ENCODE measurements around the gene TMEM38A.
"Not testable (repeated sequence)": the region's sequence is repeated elsewhere in the genome, so short reads cannot be mapped to it uniquely, and the experiment has no call there.

TMEM38A gene

GRCh38 chr19:16676101-16676798, 15.3 kb downstream of the TMEM38A start:
- DNase-seq (ENCODE audit: low read depth in 2 of 2): no peak

DNA sequence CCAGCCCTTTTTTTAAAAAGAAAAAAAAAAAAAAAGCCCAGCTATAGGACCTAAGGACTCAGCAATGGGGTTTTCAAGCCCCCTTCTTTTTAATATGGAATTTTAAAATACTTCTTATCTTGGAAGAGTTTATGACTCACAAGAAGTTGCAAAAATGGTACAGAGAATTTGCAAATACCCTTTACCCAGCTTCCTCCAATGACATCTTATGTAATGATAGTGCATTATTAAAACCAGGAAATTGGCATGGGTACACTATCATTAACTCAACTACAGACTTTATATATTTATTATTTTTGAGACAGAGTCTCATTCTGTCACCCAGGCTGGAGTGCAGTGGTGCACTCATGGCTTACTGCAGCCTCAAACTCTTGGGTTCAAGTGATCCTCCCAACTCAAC, 16.1 kb downstream of the TMEM38A start:
- no peak for DNase-seq (ENCODE audit: low read depth in 2 of 2)

DNA sequence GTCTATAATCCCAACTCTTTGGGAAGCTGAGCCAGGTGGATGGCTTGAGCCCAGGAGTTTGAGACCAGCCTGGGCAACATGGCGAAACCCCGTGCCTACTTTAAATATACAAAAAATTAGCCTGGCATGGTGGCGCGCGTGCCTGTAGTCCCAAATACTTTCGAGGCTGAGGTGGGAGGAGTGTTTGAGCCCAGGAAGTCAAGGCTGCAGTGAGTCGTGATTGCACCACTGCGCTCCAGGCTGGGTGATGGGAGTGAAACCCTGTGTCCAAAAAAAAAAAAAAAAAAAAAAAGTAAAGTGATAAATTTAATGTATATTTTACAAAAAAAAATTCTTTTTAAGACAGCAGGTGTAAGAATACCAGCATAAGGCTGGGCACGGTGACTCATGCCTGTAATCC, 17.6 kb downstream of the TMEM38A start:
- DNase-seq (ENCODE audit: low read depth in 2 of 2): no peak

GRCh38 chr19:16679811-16680210, 18.9 kb downstream of the TMEM38A start:
- DNase-seq (ENCODE audit: low read depth in 2 of 2): no peak

- no peak for DNase-seq (ENCODE audit: low read depth in 2 of 2)
Measured at GRCh38 chr19:16682539-16682938, 21.6 kb downstream of the TMEM38A start.

DNA sequence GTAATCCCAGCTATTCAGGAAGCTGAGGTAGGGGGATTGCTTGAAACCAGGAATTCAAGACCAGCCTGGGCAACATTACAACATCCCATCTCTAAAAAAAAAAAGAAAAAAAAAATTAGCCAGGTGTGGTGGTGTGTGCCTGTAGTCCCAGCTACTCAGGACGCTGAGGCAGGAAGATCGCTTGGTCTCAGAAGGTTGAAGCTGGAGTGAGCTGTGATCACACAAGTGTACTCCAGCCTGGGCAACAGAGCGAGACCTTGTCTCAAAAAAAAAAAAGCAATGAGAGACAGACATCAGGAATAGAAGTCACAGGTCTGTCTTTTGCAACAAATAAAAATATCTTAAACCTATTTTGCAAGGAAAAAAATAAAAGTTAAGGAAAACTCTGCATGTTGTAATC, 23.3 kb downstream of the TMEM38A start:
- DNase-seq (ENCODE audit: low read depth in 2 of 2): no peak

GRCh38 chr19:16688084-16688483, 27.1 kb downstream of the TMEM38A start:
- DNase-seq (ENCODE audit: low read depth in 2 of 2): no peak

- DNase-seq (ENCODE audit: low read depth in 2 of 2): no peak
Measured at GRCh38 chr19:16698914-16699313, 38.0 kb downstream of the TMEM38A start.

DNA sequence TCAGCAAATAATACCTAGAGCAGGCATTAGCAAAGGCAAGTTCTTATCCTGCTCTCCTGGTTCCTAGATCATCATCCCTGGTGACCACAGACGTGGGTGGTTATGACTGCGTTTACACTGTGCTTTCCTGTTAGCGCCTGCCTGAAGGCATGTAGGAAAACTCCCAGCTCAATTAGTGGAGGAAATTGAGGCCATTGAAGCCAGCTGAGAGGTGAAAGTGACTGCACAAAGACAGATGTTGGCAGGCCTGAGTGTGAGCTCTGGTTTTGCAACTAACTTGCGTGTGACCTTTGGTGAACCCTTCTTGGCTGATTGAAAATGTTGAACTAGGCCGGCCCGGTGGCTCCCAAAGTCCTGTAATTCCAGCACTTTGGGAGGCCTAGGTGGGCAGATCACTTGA, 41.2 kb downstream of the TMEM38A start:
- DNase-seq (ENCODE audit: low read depth in 2 of 2): no peak

GRCh38 chr19:16703677-16704076, 42.7 kb downstream of the TMEM38A start:
- no peak for DNase-seq (ENCODE audit: low read depth in 2 of 2)

- not testable (repeated sequence) for DNase-seq (ENCODE audit: low read depth in 2 of 2)
Measured at GRCh38 chr19:16710870-16711269, 49.9 kb downstream of the TMEM38A start.

- DNase-seq (ENCODE audit: low read depth in 2 of 2): not testable (repeated sequence)
Measured at GRCh38 chr19:16712295-16712694, 51.4 kb downstream of the TMEM38A start.

- peak in 1 of 2 donors; percentile 3 for DNase-seq (ENCODE audit: low read depth in 2 of 2)
Measured at GRCh38 chr19:16714702-16715287, 53.9 kb downstream of the TMEM38A start.

GRCh38 chr19:16715611-16716010, 54.7 kb downstream of the TMEM38A start:
- no peak for DNase-seq (ENCODE audit: low read depth in 2 of 2)

GRCh38 chr19:16721051-16721450, 60.1 kb downstream of the TMEM38A start:
- no peak for DNase-seq (ENCODE audit: low read depth in 2 of 2)

DNA sequence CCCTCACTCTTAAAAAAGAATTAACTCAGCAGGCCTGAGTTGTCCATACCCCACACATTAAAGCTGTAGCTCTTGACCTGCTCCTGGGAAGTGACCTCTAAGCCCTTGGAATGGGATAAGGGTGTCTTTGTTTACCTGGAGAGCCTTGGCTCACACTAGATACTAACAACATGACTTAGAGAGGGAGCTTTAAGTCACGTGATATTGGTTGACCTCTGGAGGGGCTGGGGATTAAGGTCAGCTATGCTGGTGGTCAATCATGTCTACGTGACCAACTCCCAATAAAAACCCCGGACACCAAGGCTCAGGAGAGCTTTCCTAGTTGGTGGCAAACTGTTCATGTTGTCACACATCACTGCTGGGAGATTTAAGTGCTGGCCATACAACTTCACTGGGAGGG, 61.7 kb downstream of the TMEM38A start:
- DNase-seq (ENCODE audit: low read depth in 2 of 2): no peak

GRCh38 chr19:16726916-16727315, 66.0 kb downstream of the TMEM38A start:
- no peak for DNase-seq (ENCODE audit: low read depth in 2 of 2)

DNA sequence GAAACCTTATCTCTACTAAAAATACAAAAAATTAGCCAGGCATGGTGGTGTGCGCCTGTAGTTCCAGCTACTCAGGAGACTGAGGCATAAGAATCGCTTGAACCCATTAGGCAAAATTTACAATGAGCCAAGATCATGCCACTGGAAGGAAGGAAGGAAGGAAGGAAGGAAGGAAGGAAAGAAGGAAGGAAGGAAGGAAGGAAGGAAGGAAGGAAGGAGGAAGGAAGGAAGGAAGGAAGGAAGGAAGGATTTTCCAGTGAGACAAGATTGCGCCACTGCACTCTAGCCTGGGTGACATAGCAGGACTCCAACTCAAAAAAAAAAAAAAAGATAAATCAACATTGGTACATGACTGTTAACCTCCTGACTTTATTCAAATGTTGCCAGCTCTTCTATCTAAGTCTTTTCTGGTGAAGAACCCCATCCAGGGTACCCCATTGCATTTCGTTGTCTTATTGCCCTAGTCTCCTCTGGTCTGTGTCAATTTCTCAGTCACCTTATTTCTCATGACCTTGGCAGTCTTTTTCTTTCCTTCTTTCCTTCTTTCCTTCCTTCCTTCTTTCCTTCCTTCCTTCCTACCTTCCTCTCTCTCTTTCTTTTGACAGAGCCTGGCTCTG, 74.8 kb downstream of the TMEM38A start:
- not testable (repeated sequence) for DNase-seq (ENCODE audit: low read depth in 2 of 2)

DNA sequence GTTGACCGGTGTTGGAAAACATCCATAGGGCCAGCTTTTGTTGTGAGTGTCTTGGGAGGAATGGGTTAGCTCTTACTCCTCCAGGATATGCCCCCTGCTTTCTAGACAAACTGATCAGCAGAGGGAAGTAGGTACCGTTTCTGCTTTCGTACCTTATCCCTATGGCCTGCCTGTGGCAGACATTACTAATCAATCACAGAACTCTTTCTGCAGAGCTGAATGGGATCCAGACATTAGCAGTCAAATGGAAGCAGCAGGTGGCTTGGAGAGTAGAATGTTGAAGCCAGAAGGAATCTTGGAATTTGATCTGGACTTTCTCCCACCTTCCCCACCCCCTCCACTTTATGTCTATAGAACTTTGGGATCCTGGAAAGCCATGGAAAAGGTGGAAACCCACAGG, 75.8 kb downstream of the TMEM38A start:
- no peak for DNase-seq (ENCODE audit: low read depth in 2 of 2)

DNA sequence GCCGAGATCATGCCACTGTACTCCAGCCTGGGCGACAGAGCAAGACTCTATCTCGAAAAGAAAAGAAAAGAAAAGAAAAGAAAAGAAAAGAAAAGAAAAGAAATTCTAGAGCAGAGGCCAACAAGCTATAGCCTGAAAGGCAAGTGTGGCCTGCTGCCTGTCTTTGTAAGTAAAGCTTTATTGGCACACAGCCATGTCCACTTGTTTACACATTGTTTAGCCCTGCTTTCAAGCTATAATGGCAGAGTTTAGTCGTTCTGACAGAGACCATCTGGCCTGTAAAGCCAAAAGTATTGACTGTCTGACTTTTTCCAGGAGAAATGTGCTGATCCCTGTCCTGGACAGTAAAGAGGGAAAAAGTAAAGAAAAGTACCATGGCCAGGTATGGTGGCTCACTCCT, 77.0 kb downstream of the TMEM38A start:
- no peak for DNase-seq (ENCODE audit: low read depth in 2 of 2)

DNA sequence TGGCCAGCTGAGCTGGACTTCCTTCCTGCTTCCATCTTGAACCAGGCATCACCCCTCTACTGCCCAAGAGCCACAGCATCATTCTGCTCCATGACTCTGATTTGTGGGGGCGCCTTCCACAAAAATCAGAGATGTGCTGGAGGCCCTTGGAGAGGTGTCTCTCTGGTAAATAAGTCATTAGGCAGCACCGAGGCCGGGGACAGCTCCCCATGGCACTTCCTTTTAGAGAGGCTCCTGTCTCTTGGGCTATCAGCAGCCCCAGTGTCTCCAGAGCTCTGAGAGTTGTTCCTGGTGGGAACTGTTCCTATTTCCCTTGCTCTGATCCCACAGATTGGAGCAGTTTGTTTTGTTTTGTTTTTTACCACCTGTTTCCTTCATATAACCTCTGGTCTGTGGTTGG, 78.6 kb downstream of the TMEM38A start:
- DNase-seq (ENCODE audit: low read depth in 2 of 2): no peak

Measured in stimulated activated CD8-positive, alpha-beta memory T cell treated with anti-CD3 and anti-CD28 coated beads, Interleukin-15, amount 100 ng/mL, for 4 hours (primary cell).